A549 treated with Hydrocortisone at 1 μM for 4 hours (cell line): ENCODE measurements around the gene ATP11B. TPM values are rescaled to one million over a fixed set of nuclear protein-coding genes. Genes with fewer than 3 reads are reported as not detected.

ENCODE experiments used
- total RNA-seq: library from RNA; stranded (reverse); fragments of 200-300 nt; extraction: Qiagen RNA extraction; gene quantifications from 5 replicates; pipeline ENCODE4 v1.2.3, GENCODE V29; 2022

Gene ATP11B
- total RNA-seq, result 7.7 to 15.1 TPM (median 11.6 TPM) in 5 replicates

GRCh38 chr3:182792901-182793662, at the start of gene ATP11B:
ATP11B (plus strand) TSS chr3:182793504; CDS start chr3:182793760, 256 bp downstream.

Other genes with a start within 250 kb of the ATP11B start
- gene DCUN1D1, start 187.0 kb downstream of the ATP11B start, total RNA-seq, result 15.8 to 19.8 TPM (median 18.9 TPM) in 5 replicates